ENCODE results near the gene RAD51B.

RAD51B gene

GRCh38 chr14:68719634-68720384 is 900.2 kb downstream of the RAD51B start:
- ATAC-seq (ENCODE audit: low read depth) (no peak), DNase-seq (ENCODE audit: low spot score) (no peak)
- H3K4me1 ChIP-seq (ENCODE audit: insufficient read depth, poor library complexity, severe bottlenecking), result no peaks in the 10 kb centered on the region
- H3K9me3 ChIP-seq (ENCODE audit: severe bottlenecking), result no peaks in the 10 kb centered on the region
- H3K27ac ChIP-seq (ENCODE audit: poor library complexity, severe bottlenecking), result no peak overlapping the region
- TF ChIP-seq, protein P1, sequence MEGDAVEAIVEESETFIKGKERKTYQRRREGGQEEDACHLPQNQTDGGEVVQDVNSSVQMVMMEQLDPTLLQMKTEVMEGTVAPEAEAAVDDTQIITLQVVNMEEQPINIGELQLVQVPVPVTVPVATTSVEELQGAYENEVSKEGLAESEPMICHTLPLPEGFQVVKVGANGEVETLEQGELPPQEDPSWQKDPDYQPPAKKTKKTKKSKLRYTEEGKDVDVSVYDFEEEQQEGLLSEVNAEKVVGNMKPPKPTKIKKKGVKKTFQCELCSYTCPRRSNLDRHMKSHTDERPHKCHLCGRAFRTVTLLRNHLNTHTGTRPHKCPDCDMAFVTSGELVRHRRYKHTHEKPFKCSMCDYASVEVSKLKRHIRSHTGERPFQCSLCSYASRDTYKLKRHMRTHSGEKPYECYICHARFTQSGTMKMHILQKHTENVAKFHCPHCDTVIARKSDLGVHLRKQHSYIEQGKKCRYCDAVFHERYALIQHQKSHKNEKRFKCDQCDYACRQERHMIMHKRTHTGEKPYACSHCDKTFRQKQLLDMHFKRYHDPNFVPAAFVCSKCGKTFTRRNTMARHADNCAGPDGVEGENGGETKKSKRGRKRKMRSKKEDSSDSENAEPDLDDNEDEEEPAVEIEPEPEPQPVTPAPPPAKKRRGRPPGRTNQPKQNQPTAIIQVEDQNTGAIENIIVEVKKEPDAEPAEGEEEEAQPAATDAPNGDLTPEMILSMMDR (IDR thresholded peaks at IDR 0.05; ENCODE audit: poor library complexity, severe bottlenecking), result no peak
- no peaks in the 10 kb centered on the region for H3K27me3 ChIP-seq (ENCODE audit: insufficient read depth, poor library complexity, severe bottlenecking)
- H3K4me3 ChIP-seq (ENCODE audit: severe bottlenecking), result no peak overlapping the region
- H3K36me3 ChIP-seq (ENCODE audit: low read depth), result no peaks in the 10 kb centered on the region

GRCh38 chr14:68722186-68722585 is 902.6 kb downstream of the RAD51B start:
- DNase-seq (ENCODE audit: low spot score) (no peak), ATAC-seq (ENCODE audit: low read depth) (no peak)
- H3K27ac ChIP-seq (ENCODE audit: poor library complexity, severe bottlenecking), result no peak overlapping the region
- H3K36me3 ChIP-seq (ENCODE audit: low read depth), result no peaks in the 10 kb centered on the region
- no peak overlapping the region for H3K4me3 ChIP-seq (ENCODE audit: severe bottlenecking)
- H3K9me3 ChIP-seq (ENCODE audit: severe bottlenecking), result no peaks in the 10 kb centered on the region
- H3K4me1 ChIP-seq (ENCODE audit: insufficient read depth, poor library complexity, severe bottlenecking), result no peaks in the 10 kb centered on the region
- no peaks in the 10 kb centered on the region for H3K27me3 ChIP-seq (ENCODE audit: insufficient read depth, poor library complexity, severe bottlenecking)
- TF ChIP-seq, protein P1 (IDR thresholded peaks at IDR 0.05; ENCODE audit: poor library complexity, severe bottlenecking), result no peak

DNA sequence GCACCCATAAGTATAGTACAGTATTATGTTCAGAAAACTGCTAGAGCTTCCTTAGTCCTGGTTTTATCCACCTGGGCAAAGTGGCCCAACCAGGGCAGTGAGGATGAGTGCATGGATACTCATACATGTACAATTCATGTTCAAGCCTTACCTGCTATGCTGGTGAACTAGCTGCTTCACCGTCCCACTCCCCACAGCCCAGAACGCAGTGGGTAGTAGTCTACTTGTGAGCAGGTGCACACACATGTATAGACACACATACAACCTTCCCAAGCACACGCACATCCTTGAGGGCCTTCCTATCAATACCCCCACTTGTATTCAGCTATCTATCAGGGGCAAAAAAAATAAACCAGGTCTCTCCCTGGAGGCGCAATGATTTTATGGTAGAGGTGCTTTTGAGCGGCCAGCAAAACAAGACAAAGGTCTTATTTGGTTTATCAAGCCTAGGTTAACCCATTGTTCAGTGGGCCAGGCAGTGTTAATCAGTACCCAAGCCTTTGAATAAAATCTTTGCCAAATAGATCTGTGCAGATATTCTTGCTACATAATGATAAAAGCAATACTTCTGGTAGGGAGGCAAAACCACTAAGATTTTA is 903.5 kb downstream of the RAD51B start:
- Histone ChIP-seq H3K27ac (ENCODE audit: poor library complexity, severe bottlenecking) (no peak overlapping the region), H3K36me3 (ENCODE audit: low read depth) (no peaks in the 10 kb centered on the region), H3K27me3 (ENCODE audit: insufficient read depth, poor library complexity, severe bottlenecking) (no peaks in the 10 kb centered on the region), H3K9me3 (ENCODE audit: severe bottlenecking) (no peaks in the 10 kb centered on the region), H3K4me1 (ENCODE audit: insufficient read depth, poor library complexity, severe bottlenecking) (no peaks in the 10 kb centered on the region), H3K4me3 (ENCODE audit: severe bottlenecking) (no peak overlapping the region)
- DNase-seq (ENCODE audit: low spot score) (no peak), ATAC-seq (ENCODE audit: low read depth) (no peak)
- TF ChIP-seq, protein P1 (IDR thresholded peaks at IDR 0.05; ENCODE audit: poor library complexity, severe bottlenecking), result no peak

DNA sequence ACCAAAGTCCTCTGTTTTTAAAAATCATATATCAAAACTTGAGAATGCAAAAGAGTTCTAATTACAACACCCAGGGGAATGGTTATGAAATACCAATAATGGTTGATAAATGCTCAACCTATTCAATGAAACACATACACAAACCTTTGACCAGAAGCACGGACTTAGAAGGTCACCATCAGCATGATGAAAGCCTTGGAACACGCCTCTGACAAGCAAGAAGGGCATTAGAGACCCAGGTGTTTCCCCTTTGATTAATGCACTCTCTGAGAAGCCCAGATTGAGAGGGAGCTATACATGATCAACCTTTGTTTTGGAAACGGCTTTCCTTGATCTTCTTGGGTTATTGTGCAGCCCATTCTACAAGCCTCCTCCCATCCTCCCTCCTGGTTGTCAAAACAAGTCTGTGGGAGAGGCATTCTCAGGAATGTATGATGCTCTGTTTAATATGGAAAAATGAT is 904.3 kb downstream of the RAD51B start:
- TF ChIP-seq, protein P1 (IDR thresholded peaks at IDR 0.05; ENCODE audit: poor library complexity, severe bottlenecking), result no peak
- H3K4me3 ChIP-seq (ENCODE audit: severe bottlenecking), result no peak overlapping the region
- no peak for DNase-seq (ENCODE audit: low spot score)
- H3K9me3 ChIP-seq (ENCODE audit: severe bottlenecking), result no peaks in the 10 kb centered on the region
- no peak overlapping the region for H3K27ac ChIP-seq (ENCODE audit: poor library complexity, severe bottlenecking)
- no peaks in the 10 kb centered on the region for H3K4me1 ChIP-seq (ENCODE audit: insufficient read depth, poor library complexity, severe bottlenecking)
- H3K27me3 ChIP-seq (ENCODE audit: insufficient read depth, poor library complexity, severe bottlenecking), result no peaks in the 10 kb centered on the region
- H3K36me3 ChIP-seq (ENCODE audit: low read depth), result no peaks in the 10 kb centered on the region
- no peak for ATAC-seq (ENCODE audit: low read depth)

DNA sequence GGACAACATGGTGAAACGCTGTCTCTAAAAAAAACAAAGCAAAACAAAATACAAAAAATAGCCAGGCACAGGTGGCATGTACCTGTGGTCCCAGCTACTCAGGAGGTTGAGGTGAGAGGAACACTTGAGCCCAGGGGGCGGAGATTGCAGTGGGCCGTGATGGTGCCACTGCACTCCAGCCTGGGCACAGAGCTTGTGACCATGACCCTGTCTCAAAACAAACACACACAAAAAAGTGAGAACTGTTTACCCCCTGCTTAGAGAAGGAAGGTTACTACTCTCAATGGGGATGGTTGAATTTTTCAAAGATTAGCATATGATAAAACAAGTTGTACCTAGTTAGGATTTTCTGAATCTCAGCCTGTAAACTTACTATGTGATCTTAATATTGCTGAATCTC is 905.3 kb downstream of the RAD51B start:
- no peak for DNase-seq (ENCODE audit: low spot score)
- H3K27ac ChIP-seq (ENCODE audit: poor library complexity, severe bottlenecking), result no peak overlapping the region
- H3K27me3 ChIP-seq (ENCODE audit: insufficient read depth, poor library complexity, severe bottlenecking), result no peaks in the 10 kb centered on the region
- TF ChIP-seq, protein P1 (IDR thresholded peaks at IDR 0.05; ENCODE audit: poor library complexity, severe bottlenecking), result no peak
- H3K4me3 ChIP-seq (ENCODE audit: severe bottlenecking), result no peak overlapping the region
- H3K4me1 ChIP-seq (ENCODE audit: insufficient read depth, poor library complexity, severe bottlenecking), result no peaks in the 10 kb centered on the region
- no peak for ATAC-seq (ENCODE audit: low read depth)
- H3K9me3 ChIP-seq (ENCODE audit: severe bottlenecking), result no peaks in the 10 kb centered on the region
- no peaks in the 10 kb centered on the region for H3K36me3 ChIP-seq (ENCODE audit: low read depth)

All from RWPE2 (cell line).